GM21390 (cell line): ENCODE measurements around the gene LSMEM2.
A peak's percentile ranks its signal among the peaks of the same experiment; 100 is the strongest.
"Not testable (repeated sequence)": the region's sequence is repeated elsewhere in the genome, so short reads cannot be mapped to it uniquely, and the experiment has no call there.

Experiments used
- ATAC-seq: cut with Tn5 transposase; IDR thresholded peaks from one replicate; pipeline ENCODE4 v1.9.1; 2021; ENCODE audit not compliant: unreplicated experiment

LSMEM2 gene

GRCh38 chr3:50264383-50264963, 14.4 kb upstream of the LSMEM2 start:
- ATAC-seq = no peak

- ATAC-seq = no peak
Observed at GRCh38 chr3:50264964-50265485, 13.9 kb upstream of the LSMEM2 start.

GRCh38 chr3:50265571-50265970, 13.3 kb upstream of the LSMEM2 start:
- ATAC-seq = no peak

- no peak for ATAC-seq
Observed at GRCh38 chr3:50266017-50266416, 12.9 kb upstream of the LSMEM2 start.

- no peak for ATAC-seq
Observed at GRCh38 chr3:50266836-50267235, 12.1 kb upstream of the LSMEM2 start.

GRCh38 chr3:50267280-50267913, 11.5 kb upstream of the LSMEM2 start:
- ATAC-seq = no peak

GRCh38 chr3:50268276-50268675, 10.6 kb upstream of the LSMEM2 start:
- no peak for ATAC-seq

GRCh38 chr3:50268703-50269451, 10.0 kb upstream of the LSMEM2 start, which contains the start of gene SEMA3B:
TSS of gene SEMA3B (plus strand) at chr3:50269147. CDS start at chr3:50269241, 94 bp downstream.
- no peak for ATAC-seq

GRCh38 chr3:50269460-50269859, 9.4 kb upstream of the LSMEM2 start:
- no peak for ATAC-seq

GRCh38 chr3:50269977-50270413, 8.9 kb upstream of the LSMEM2 start:
- ATAC-seq = no peak

GRCh38 chr3:50270422-50271224, 8.3 kb upstream of the LSMEM2 start:
- ATAC-seq = no peak

- no peak for ATAC-seq
Observed at GRCh38 chr3:50271314-50271936, 7.5 kb upstream of the LSMEM2 start.

GRCh38 chr3:50272538-50272910, 6.4 kb upstream of the LSMEM2 start:
- ATAC-seq = not testable (repeated sequence)

GRCh38 chr3:50272911-50273688, 5.8 kb upstream of the LSMEM2 start:
- peak; percentile 87 for ATAC-seq

GRCh38 chr3:50273689-50274065, 5.2 kb upstream of the LSMEM2 start:
- ATAC-seq = no peak

- ATAC-seq = no peak
Observed at GRCh38 chr3:50274371-50275104, 4.3 kb upstream of the LSMEM2 start.

GRCh38 chr3:50275141-50275995, 3.5 kb upstream of the LSMEM2 start:
- ATAC-seq = no peak

- ATAC-seq = no peak
Observed at GRCh38 chr3:50275996-50276761, 2.7 kb upstream of the LSMEM2 start.
